ENCODE results near the gene VSIG4.

Gene VSIG4

GRCh38 chrX:66007851-66008250 lies 32.0 kb downstream of the VSIG4 start:
- no peak overlapping the region for H3K27ac Mint-ChIP-seq
- no peak for DNase-seq
- no peaks in the 10 kb centered on the region for H3K36me3 Mint-ChIP-seq (ENCODE audit: low read depth)
- peaks cover 4% of the 10 kb centered on the region for H3K9me3 Mint-ChIP-seq
- H3K27me3 Mint-ChIP-seq = no peaks in the 10 kb centered on the region
- peaks cover 49% of the 10 kb centered on the region for H3K4me1 Mint-ChIP-seq (ENCODE audit: low read depth)
- no peak overlapping the region for H3K4me3 Mint-ChIP-seq

GRCh38 chrX:66005830-66006449 lies 33.9 kb downstream of the VSIG4 start:
- H3K4me1 Mint-ChIP-seq (ENCODE audit: low read depth) = peaks cover 54% of the 10 kb centered on the region
- peaks cover 4% of the 10 kb centered on the region for H3K9me3 Mint-ChIP-seq
- H3K27ac Mint-ChIP-seq = peak overlapping the region; percentile 20
- no peak for DNase-seq
- no peaks in the 10 kb centered on the region for H3K36me3 Mint-ChIP-seq (ENCODE audit: low read depth)
- H3K27me3 Mint-ChIP-seq = peaks cover under 1% of the 10 kb centered on the region
- no peak overlapping the region for H3K4me3 Mint-ChIP-seq

GRCh38 chrX:66004928-66005829 lies 34.7 kb downstream of the VSIG4 start:
- H3K4me1 Mint-ChIP-seq (ENCODE audit: low read depth) = peaks cover 60% of the 10 kb centered on the region

GRCh38 chrX:66002824-66003680 lies 36.8 kb downstream of the VSIG4 start:
- no peak overlapping the region for H3K27ac Mint-ChIP-seq
- peaks cover 20% of the 10 kb centered on the region for H3K27me3 Mint-ChIP-seq
- no peak overlapping the region for H3K4me3 Mint-ChIP-seq
- no peaks in the 10 kb centered on the region for H3K36me3 Mint-ChIP-seq (ENCODE audit: low read depth)
- H3K4me1 Mint-ChIP-seq (ENCODE audit: low read depth) = peaks cover 65% of the 10 kb centered on the region
- H3K9me3 Mint-ChIP-seq = peaks cover 4% of the 10 kb centered on the region
- DNase-seq = no peak

More at GRCh38 chrX:66004928-66005829, 34.7 kb downstream of the VSIG4 start:
- Mint-ChIP-seq H3K36me3 (ENCODE audit: low read depth) (no peaks in the 10 kb centered on the region), H3K9me3 (peaks cover 4% of the 10 kb centered on the region), H3K27ac (peak overlapping the region; percentile 20), H3K27me3 (peaks cover 5% of the 10 kb centered on the region), H3K4me3 (no peak overlapping the region)
- DNase-seq = no peak

- Mint-ChIP-seq H3K36me3 (ENCODE audit: low read depth) (no peaks in the 10 kb centered on the region), H3K9me3 (no peaks in the 10 kb centered on the region), H3K27me3 (peaks cover 23% of the 10 kb centered on the region), H3K4me1 (ENCODE audit: low read depth) (peaks cover 60% of the 10 kb centered on the region), H3K4me3 (no peak overlapping the region), H3K27ac (no peak overlapping the region)
- no peak for DNase-seq
These were observed 38.3 kb downstream of the VSIG4 start for GRCh38 chrX:66001596-66001995.

- H3K9me3 Mint-ChIP-seq = no peaks in the 10 kb centered on the region
- H3K36me3 Mint-ChIP-seq (ENCODE audit: low read depth) = no peaks in the 10 kb centered on the region
- peaks cover 54% of the 10 kb centered on the region for H3K4me1 Mint-ChIP-seq (ENCODE audit: low read depth)
- H3K27ac Mint-ChIP-seq = no peak overlapping the region
- peaks cover 23% of the 10 kb centered on the region for H3K27me3 Mint-ChIP-seq
- H3K4me3 Mint-ChIP-seq = no peak overlapping the region
- no peak for DNase-seq
These were observed 39.1 kb downstream of the VSIG4 start for GRCh38 chrX:66000628-66001272.

GRCh38 chrX:66000178-66000577 lies 39.7 kb downstream of the VSIG4 start:
- no peak overlapping the region for H3K4me3 Mint-ChIP-seq
- no peak for DNase-seq

GRCh38 chrX:65999563-66000148 lies 40.2 kb downstream of the VSIG4 start:
- H3K4me1 Mint-ChIP-seq (ENCODE audit: low read depth) = peaks cover 49% of the 10 kb centered on the region
- no peaks in the 10 kb centered on the region for H3K36me3 Mint-ChIP-seq (ENCODE audit: low read depth)
- H3K27me3 Mint-ChIP-seq = peaks cover 28% of the 10 kb centered on the region
- no peaks in the 10 kb centered on the region for H3K9me3 Mint-ChIP-seq
- H3K27ac Mint-ChIP-seq = no peak overlapping the region
- H3K4me3 Mint-ChIP-seq = no peak overlapping the region
- no peak for DNase-seq

More at GRCh38 chrX:66000178-66000577, 39.7 kb downstream of the VSIG4 start:
- Mint-ChIP-seq H3K27me3 (peaks cover 27% of the 10 kb centered on the region), H3K9me3 (no peaks in the 10 kb centered on the region), H3K36me3 (ENCODE audit: low read depth) (no peaks in the 10 kb centered on the region), H3K4me1 (ENCODE audit: low read depth) (peaks cover 50% of the 10 kb centered on the region), H3K27ac (no peak overlapping the region)

- Mint-ChIP-seq H3K4me1 (ENCODE audit: low read depth) (peaks cover 49% of the 10 kb centered on the region), H3K4me3 (no peak overlapping the region), H3K9me3 (no peaks in the 10 kb centered on the region), H3K36me3 (ENCODE audit: low read depth) (no peaks in the 10 kb centered on the region), H3K27ac (no peak overlapping the region), H3K27me3 (peaks cover 28% of the 10 kb centered on the region)
- DNase-seq = no peak
These were observed 40.8 kb downstream of the VSIG4 start for GRCh38 chrX:65999029-65999562.

- Mint-ChIP-seq H3K27me3 (peaks cover 28% of the 10 kb centered on the region), H3K36me3 (ENCODE audit: low read depth) (no peaks in the 10 kb centered on the region), H3K4me1 (ENCODE audit: low read depth) (peaks cover 50% of the 10 kb centered on the region), H3K9me3 (no peaks in the 10 kb centered on the region), H3K4me3 (no peak overlapping the region), H3K27ac (no peak overlapping the region)
- no peak for DNase-seq
These were observed 41.7 kb downstream of the VSIG4 start for GRCh38 chrX:65997978-65998717.

- Mint-ChIP-seq H3K36me3 (ENCODE audit: low read depth) (no peaks in the 10 kb centered on the region), H3K4me3 (no peak overlapping the region), H3K27ac (no peak overlapping the region), H3K4me1 (ENCODE audit: low read depth) (peaks cover 22% of the 10 kb centered on the region), H3K27me3 (peaks cover 24% of the 10 kb centered on the region), H3K9me3 (no peaks in the 10 kb centered on the region)
- DNase-seq = no peak
These were observed 45.1 kb downstream of the VSIG4 start for GRCh38 chrX:65994519-65995506.

GRCh38 chrX:65993915-65994460 lies 45.9 kb downstream of the VSIG4 start:
- H3K9me3 Mint-ChIP-seq = no peaks in the 10 kb centered on the region
- no peaks in the 10 kb centered on the region for H3K36me3 Mint-ChIP-seq (ENCODE audit: low read depth)
- H3K4me3 Mint-ChIP-seq = no peak overlapping the region
- no peak for DNase-seq
- H3K4me1 Mint-ChIP-seq (ENCODE audit: low read depth) = peaks cover 20% of the 10 kb centered on the region
- peaks cover 20% of the 10 kb centered on the region for H3K27me3 Mint-ChIP-seq
- no peak overlapping the region for H3K27ac Mint-ChIP-seq
